ENCODE results near the gene SLC22A23. TPM values are rescaled to one million over a fixed set of nuclear protein-coding genes. Genes with fewer than 3 reads are reported as not detected.

Gene SLC22A23
- total RNA-seq, 1 donor from 2014 or later, result 27.8 TPM

DNA sequence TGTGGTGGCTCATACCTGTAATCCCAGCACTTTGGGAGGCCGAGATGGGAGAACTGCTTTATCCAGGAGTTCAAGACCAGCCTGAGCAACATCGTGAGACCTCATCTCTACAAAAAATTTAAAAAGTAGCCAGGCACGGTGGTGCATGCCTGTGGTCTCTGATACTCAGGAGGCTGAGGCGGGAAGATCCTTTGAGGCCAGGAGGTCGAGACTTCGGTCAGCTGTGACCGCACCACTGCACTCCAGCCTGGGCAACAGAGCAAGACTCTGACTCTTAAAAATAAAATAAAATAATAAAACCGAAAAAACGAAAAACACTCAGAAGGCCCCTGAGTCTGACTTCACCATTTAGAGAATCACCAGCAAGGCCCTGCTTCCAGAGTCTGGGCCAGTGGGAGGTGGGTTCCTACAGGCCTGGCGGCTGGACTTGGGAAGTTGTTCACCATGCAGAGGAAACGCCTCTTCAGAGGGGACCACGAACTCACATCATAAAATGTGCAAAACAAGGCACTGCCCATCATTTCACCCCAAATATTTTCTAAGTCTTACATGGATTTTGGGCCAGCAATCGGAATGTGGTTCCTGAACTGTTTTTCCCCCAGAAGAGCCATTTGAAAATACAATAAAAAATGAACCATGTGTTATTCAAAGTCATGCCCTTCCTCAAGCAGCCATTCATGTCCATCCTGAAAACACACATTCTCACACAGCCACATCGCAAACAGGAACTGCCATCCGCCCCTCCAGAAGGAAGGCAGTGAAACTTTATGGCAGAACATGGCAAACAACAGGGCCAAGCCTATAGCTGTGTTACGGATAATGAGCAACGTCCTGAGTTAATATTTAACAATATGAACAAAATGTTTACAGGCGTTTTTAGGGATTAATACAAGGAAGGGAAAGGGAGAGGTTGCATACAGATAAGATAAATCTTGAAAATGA is 57.8 kb downstream of the SLC22A23 start:
- TF ChIP-seq, protein P1, sequence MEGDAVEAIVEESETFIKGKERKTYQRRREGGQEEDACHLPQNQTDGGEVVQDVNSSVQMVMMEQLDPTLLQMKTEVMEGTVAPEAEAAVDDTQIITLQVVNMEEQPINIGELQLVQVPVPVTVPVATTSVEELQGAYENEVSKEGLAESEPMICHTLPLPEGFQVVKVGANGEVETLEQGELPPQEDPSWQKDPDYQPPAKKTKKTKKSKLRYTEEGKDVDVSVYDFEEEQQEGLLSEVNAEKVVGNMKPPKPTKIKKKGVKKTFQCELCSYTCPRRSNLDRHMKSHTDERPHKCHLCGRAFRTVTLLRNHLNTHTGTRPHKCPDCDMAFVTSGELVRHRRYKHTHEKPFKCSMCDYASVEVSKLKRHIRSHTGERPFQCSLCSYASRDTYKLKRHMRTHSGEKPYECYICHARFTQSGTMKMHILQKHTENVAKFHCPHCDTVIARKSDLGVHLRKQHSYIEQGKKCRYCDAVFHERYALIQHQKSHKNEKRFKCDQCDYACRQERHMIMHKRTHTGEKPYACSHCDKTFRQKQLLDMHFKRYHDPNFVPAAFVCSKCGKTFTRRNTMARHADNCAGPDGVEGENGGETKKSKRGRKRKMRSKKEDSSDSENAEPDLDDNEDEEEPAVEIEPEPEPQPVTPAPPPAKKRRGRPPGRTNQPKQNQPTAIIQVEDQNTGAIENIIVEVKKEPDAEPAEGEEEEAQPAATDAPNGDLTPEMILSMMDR (IDR thresholded peaks at IDR 0.05), result no peak
- Histone ChIP-seq H3K4me1 (peaks cover 27% of the 10 kb centered on the region), H3K9me3 (no peaks in the 10 kb centered on the region), H3K36me3 (no peaks in the 10 kb centered on the region), H3K4me3 (no peak overlapping the region), H3K27me3 (ENCODE audit: low read depth) (no peaks in the 10 kb centered on the region), H3K27ac (no peak overlapping the region)
- DNase-seq, result no peak
- intact Hi-C loops (cut with DNase I), result no loop called here
- ATAC-seq, result no peak

GRCh38 chr6:3398165-3398562 is 58.7 kb downstream of the SLC22A23 start:
- H3K4me3 ChIP-seq, result no peak overlapping the region
- DNase-seq (no peak), ATAC-seq (no peak)
- H3K36me3 ChIP-seq, result no peaks in the 10 kb centered on the region
- intact Hi-C loops (cut with DNase I), result no loop called here
- TF ChIP-seq, protein P1 (IDR thresholded peaks at IDR 0.05), result no peak
- H3K27me3 ChIP-seq (ENCODE audit: low read depth), result no peaks in the 10 kb centered on the region
- H3K9me3 ChIP-seq, result no peaks in the 10 kb centered on the region
- H3K27ac ChIP-seq, result no peak overlapping the region
- peaks cover 18% of the 10 kb centered on the region for H3K4me1 ChIP-seq

- DNase-seq, result no peak
- H3K4me1 ChIP-seq, result peaks cover 15% of the 10 kb centered on the region
Measured at GRCh38 chr6:3397229-3398164, 59.4 kb downstream of the SLC22A23 start.

GRCh38 chr6:3396503-3397180 is 60.2 kb downstream of the SLC22A23 start:
- TF ChIP-seq, protein P1 (IDR thresholded peaks at IDR 0.05), result no peak
- ATAC-seq, result no peak
- no peak overlapping the region for H3K27ac ChIP-seq
- peaks cover 15% of the 10 kb centered on the region for H3K4me1 ChIP-seq
- intact Hi-C loops (cut with DNase I), result no loop called here
- no peak for DNase-seq
- no peaks in the 10 kb centered on the region for H3K27me3 ChIP-seq (ENCODE audit: low read depth)
- no peaks in the 10 kb centered on the region for H3K9me3 ChIP-seq
- no peaks in the 10 kb centered on the region for H3K36me3 ChIP-seq
- H3K4me3 ChIP-seq, result no peak overlapping the region

More at GRCh38 chr6:3397229-3398164, 59.4 kb downstream of the SLC22A23 start:
- no peaks in the 10 kb centered on the region for H3K27me3 ChIP-seq (ENCODE audit: low read depth)
- no peak overlapping the region for H3K27ac ChIP-seq
- intact Hi-C loops (cut with DNase I), result no loop called here
- ATAC-seq, result no peak
- H3K9me3 ChIP-seq, result no peaks in the 10 kb centered on the region
- TF ChIP-seq, protein P1 (IDR thresholded peaks at IDR 0.05), result no peak
- no peak overlapping the region for H3K4me3 ChIP-seq
- no peaks in the 10 kb centered on the region for H3K36me3 ChIP-seq

GRCh38 chr6:3394671-3395070 is 62.2 kb downstream of the SLC22A23 start:
- Histone ChIP-seq H3K9me3 (no peaks in the 10 kb centered on the region), H3K27me3 (ENCODE audit: low read depth) (no peaks in the 10 kb centered on the region), H3K36me3 (no peaks in the 10 kb centered on the region), H3K27ac (no peak overlapping the region), H3K4me3 (no peak overlapping the region), H3K4me1 (peaks cover 26% of the 10 kb centered on the region)
- ATAC-seq (no peak), DNase-seq (no peak)
- TF ChIP-seq, protein P1 (IDR thresholded peaks at IDR 0.05), result no peak
- intact Hi-C loops (cut with DNase I), result no loop called here
